ENCODE measurements around the gene ZFYVE27. TPM values are rescaled to one million over a fixed set of nuclear protein-coding genes. Genes with fewer than 3 reads are reported as not detected.

The ZFYVE27 gene
- total RNA-seq, 2 experiments from 2014 or later = 24.0 to 33.0 TPM

- intact Hi-C loops (cut with micrococcal nuclease; ENCODE audit: unreplicated experiment) = no loop called here
- ChIA-PET CTCF (ENCODE audit: unreplicated experiment) (no interaction called here), POLR2A (interaction anchor here (0.9 kb wide), 1 partner anchor 16 kb away, joined by 3 read pairs; no protein-coding TSS in a partner anchor)
- TF ChIP-seq EZH2phosphoT487 (IDR thresholded peaks at IDR 0.05; ENCODE audit: borderline replicate concordance, low read depth, low read length) (no peak), CTCF (conservative IDR thresholded peaks at IDR 0.05; ENCODE audit: low read length) (no peak)
- H3K79me2 ChIP-seq (ENCODE audit: insufficient read depth, low read depth, low read length) = no peaks in the 10 kb centered on the region
- peaks cover 6% of the 10 kb centered on the region; the same call in 1 of the 2 replicates for H3K36me3 ChIP-seq (ENCODE audit: insufficient read depth, low read length)
- no peaks in the 10 kb centered on the region for H3K9me2 ChIP-seq (ENCODE audit: insufficient read depth, low read length)
- no peaks in the 10 kb centered on the region for H4K20me1 ChIP-seq (ENCODE audit: insufficient read depth, low read length)
- H3K27ac ChIP-seq (ENCODE audit: low read depth, low read length, poor library complexity, severe bottlenecking) = peak overlapping the region; percentile 48
- H3K4me2 ChIP-seq (ENCODE audit: low read length) = peak overlapping the region; percentile 38
- no peak overlapping the region for H2AFZ ChIP-seq (ENCODE audit: low read length)
- no peaks in the 10 kb centered on the region for H3K9me3 ChIP-seq (ENCODE audit: low read length)
- no TSS peak for BruUV-seq (replicated peaks)
- H3K4me1 ChIP-seq (ENCODE audit: insufficient read depth, low read length, poor library complexity, severe bottlenecking) = peaks cover 34% of the 10 kb centered on the region
- peak overlapping the region; percentile 15 for H3K4me3 ChIP-seq (ENCODE audit: low read depth, low read length, poor library complexity, severe bottlenecking)
- DNase-seq (ENCODE audit: low spot score) = peak; percentile 48
These were observed 28.3 kb downstream of the ZFYVE27 start for GRCh38 chr10:97765201-97765600.

- DNase-seq (ENCODE audit: low spot score) = no peak
- no peak overlapping the region for H2AFZ ChIP-seq (ENCODE audit: low read length)
- TF ChIP-seq EZH2phosphoT487 (IDR thresholded peaks at IDR 0.05; ENCODE audit: borderline replicate concordance, low read depth, low read length) (no peak), CTCF (conservative IDR thresholded peaks at IDR 0.05; ENCODE audit: low read length) (no peak)
- H3K4me1 ChIP-seq (ENCODE audit: insufficient read depth, low read length, poor library complexity, severe bottlenecking) = peaks cover 34% of the 10 kb centered on the region
- H3K4me3 ChIP-seq (ENCODE audit: low read depth, low read length, poor library complexity, severe bottlenecking) = no peak overlapping the region
- H3K36me3 ChIP-seq (ENCODE audit: insufficient read depth, low read length) = no peaks in the 10 kb centered on the region
- no peaks in the 10 kb centered on the region for H4K20me1 ChIP-seq (ENCODE audit: insufficient read depth, low read length)
- H3K79me2 ChIP-seq (ENCODE audit: insufficient read depth, low read depth, low read length) = no peaks in the 10 kb centered on the region
- CTCF ChIA-PET (ENCODE audit: unreplicated experiment) = interaction anchor here (0.5 kb wide), 1 partner anchor 83 kb away, joined by 5 read pairs; the partner anchor contains the start of gene GOLGA7B
- no peaks in the 10 kb centered on the region for H3K9me3 ChIP-seq (ENCODE audit: low read length)
- POLR2A ChIA-PET = no interaction called here
- intact Hi-C loops (cut with micrococcal nuclease; ENCODE audit: unreplicated experiment) = no loop called here
- no peaks in the 10 kb centered on the region for H3K9me2 ChIP-seq (ENCODE audit: insufficient read depth, low read length)
- H3K4me2 ChIP-seq (ENCODE audit: low read length) = no peak overlapping the region
- H3K27ac ChIP-seq (ENCODE audit: low read depth, low read length, poor library complexity, severe bottlenecking) = no peak overlapping the region
- BruUV-seq (replicated peaks) = no TSS peak
These were observed 29.3 kb downstream of the ZFYVE27 start for GRCh38 chr10:97766106-97766810.

All from OCI-LY7 (cell line).